Upper lobe of left lung (tissue), 4 donors: ENCODE results near the gene DLEC1.

Experiments used
- POLR2A ChIP-seq, 4 donors: fragments of 450-650 bp; IDR thresholded peaks; one replicate each; pipeline ENCODE4 v1.5.1; 2016 to 2017; ENCODE audit warnings: antibody characterized with exemption in 4 of 4, mild to moderate bottlenecking in 2 of 4
- POLR2AphosphoS5 ChIP-seq, 2 donors: sonication (generic); formaldehyde crosslinking; IDR thresholded peaks; one replicate each; pipeline ENCODE4 v1.5.1; 2017; ENCODE audit warnings: antibody characterized with exemption in 2 of 2
- TF ChIP-seq, protein P1 (sequence below), 6 experiments: fragments of 450-650 bp in 4 of 6; fragments of 200-600 bp in 2 of 6; sonication (generic) in 2 of 6; IDR thresholded peaks; one replicate each; pipeline ENCODE4 v1.5.1; 2016 to 2019; ENCODE audit warnings: antibody characterized with exemption in 6 of 6

DNA sequence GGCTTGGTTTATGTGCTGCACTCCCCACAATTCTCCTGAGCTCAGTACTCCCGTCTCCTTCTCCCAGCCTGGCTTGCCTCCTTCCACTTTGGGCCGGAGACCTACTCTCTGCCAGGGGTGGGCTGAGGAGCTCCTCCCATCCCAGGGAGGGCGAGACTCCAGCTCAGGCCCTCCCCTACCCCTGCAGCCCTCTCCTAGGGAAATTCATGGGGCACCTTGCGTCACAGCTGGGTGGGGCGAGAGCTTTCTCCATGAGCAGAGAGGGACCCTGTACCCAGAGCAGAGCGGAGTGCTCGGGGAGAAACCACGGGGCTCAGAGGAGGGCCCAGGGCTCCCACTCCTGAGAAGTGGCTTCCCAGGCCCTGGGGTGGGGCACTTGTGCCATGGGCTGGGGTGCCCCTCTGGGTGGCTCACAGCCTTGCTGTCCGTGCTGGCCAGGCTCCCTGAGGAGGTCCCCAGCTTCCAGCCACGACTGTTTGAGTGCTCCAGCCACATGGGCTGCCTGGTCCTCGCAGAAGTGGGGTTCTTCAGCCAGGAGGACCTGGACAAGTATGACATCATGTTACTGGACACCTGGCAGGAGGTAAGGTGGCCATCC lies 35.1 kb upstream of the DLEC1 start:
- TF ChIP-seq, protein P1, sequence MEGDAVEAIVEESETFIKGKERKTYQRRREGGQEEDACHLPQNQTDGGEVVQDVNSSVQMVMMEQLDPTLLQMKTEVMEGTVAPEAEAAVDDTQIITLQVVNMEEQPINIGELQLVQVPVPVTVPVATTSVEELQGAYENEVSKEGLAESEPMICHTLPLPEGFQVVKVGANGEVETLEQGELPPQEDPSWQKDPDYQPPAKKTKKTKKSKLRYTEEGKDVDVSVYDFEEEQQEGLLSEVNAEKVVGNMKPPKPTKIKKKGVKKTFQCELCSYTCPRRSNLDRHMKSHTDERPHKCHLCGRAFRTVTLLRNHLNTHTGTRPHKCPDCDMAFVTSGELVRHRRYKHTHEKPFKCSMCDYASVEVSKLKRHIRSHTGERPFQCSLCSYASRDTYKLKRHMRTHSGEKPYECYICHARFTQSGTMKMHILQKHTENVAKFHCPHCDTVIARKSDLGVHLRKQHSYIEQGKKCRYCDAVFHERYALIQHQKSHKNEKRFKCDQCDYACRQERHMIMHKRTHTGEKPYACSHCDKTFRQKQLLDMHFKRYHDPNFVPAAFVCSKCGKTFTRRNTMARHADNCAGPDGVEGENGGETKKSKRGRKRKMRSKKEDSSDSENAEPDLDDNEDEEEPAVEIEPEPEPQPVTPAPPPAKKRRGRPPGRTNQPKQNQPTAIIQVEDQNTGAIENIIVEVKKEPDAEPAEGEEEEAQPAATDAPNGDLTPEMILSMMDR (IDR thresholded peaks at IDR 0.05): no peak
- TF ChIP-seq POLR2A (IDR thresholded peaks at IDR 0.05): no peak
- no peak for TF ChIP-seq POLR2AphosphoS5 (IDR thresholded peaks at IDR 0.05)
